Endothelial cell (in vitro differentiated cells): ENCODE results near the gene PVRIG. TPM values are rescaled to one million over a fixed set of nuclear protein-coding genes. Genes with fewer than 3 reads are reported as not detected.
A peak's percentile ranks its signal among the peaks of the same experiment; 100 is the strongest.
"Not testable (repeated sequence)": the region's sequence is repeated elsewhere in the genome, so short reads cannot be mapped to it uniquely, and the experiment has no call there.

Experiments
- DNase-seq: peaks from one replicate; pipeline ENCODE4 v3.0.0; 2021; ENCODE audit warnings: low spot score
- H3K27ac Mint-ChIP-seq: one replicate; pipeline ENCODE4 v1.8.0; 2021; ENCODE audit warnings: mixed read lengths, inconsistent platforms; ENCODE audit not compliant: unreplicated experiment
- H3K27me3 Mint-ChIP-seq: one replicate; pipeline ENCODE4 v1.8.0; 2021; ENCODE audit warnings: mild to moderate bottlenecking, moderate library complexity, mixed read lengths, inconsistent platforms; ENCODE audit not compliant: unreplicated experiment
- H3K36me3 Mint-ChIP-seq: one replicate; pipeline ENCODE4 v1.8.0; 2021; ENCODE audit warnings: mild to moderate bottlenecking, low read depth, mixed read lengths, inconsistent platforms; ENCODE audit not compliant: unreplicated experiment
- H3K4me1 Mint-ChIP-seq: one replicate; pipeline ENCODE4 v1.8.0; 2021; ENCODE audit warnings: mild to moderate bottlenecking, mixed read lengths, inconsistent platforms; ENCODE audit not compliant: unreplicated experiment
- H3K4me3 Mint-ChIP-seq: one replicate; pipeline ENCODE4 v1.8.0; 2021; ENCODE audit warnings: mild to moderate bottlenecking, mixed read lengths, inconsistent platforms; ENCODE audit not compliant: unreplicated experiment
- H3K9me3 Mint-ChIP-seq: one replicate; pipeline ENCODE4 v1.8.0; 2021; ENCODE audit warnings: mixed read lengths, inconsistent platforms; ENCODE audit not compliant: unreplicated experiment
- total RNA-seq: library from RNA; stranded (reverse); fragmentation: NEBNext Ultra II Directional; extraction: Animal tissue kit (Norgen Biotek cat#: 25700); gene quantifications from one replicate; pipeline ENCODE4 v1.2.1, GENCODE V29; 2021; ENCODE audit not compliant: unreplicated experiment
- TF ChIP-seq, protein P1 (sequence below): fragments of 200-600 bp; sonication (generic); IDR thresholded peaks from one replicate; pipeline ENCODE4 v1.5.0; 2021; ENCODE audit warnings: antibody characterized with exemption; ENCODE audit not compliant: unreplicated experiment

Gene PVRIG
- total RNA-seq, 1 donor from 2014 or later: not detected

DNA sequence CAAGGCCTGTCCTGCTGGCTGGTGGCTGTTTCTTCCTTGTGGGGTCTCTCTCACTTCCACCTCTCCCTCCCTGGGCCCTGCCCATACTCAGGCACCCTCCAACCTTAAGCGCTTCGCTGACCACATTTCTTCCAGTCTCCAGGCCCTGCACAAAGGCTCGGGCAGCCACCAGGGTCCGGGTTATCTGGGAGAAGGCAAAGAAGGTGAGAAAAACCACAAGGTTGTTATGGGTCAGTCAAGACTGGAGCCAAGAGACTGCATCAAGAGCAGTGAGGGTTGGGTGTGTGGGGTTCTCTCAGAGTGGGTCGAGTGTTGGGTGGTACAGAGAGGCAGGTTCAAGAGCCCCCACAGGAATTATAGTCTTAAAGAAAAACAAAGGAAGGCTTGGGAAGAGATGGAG, 45.2 kb upstream of the PVRIG start:
- Mint-ChIP-seq H3K27me3 (peaks cover 14% of the 10 kb centered on the region), H3K4me1 (peaks cover 21% of the 10 kb centered on the region), H3K27ac (no peak overlapping the region), H3K4me3 (no peak overlapping the region), H3K9me3 (no peaks in the 10 kb centered on the region), H3K36me3 (peaks cover 20% of the 10 kb centered on the region)
- DNase-seq: no peak
- TF ChIP-seq, protein P1, sequence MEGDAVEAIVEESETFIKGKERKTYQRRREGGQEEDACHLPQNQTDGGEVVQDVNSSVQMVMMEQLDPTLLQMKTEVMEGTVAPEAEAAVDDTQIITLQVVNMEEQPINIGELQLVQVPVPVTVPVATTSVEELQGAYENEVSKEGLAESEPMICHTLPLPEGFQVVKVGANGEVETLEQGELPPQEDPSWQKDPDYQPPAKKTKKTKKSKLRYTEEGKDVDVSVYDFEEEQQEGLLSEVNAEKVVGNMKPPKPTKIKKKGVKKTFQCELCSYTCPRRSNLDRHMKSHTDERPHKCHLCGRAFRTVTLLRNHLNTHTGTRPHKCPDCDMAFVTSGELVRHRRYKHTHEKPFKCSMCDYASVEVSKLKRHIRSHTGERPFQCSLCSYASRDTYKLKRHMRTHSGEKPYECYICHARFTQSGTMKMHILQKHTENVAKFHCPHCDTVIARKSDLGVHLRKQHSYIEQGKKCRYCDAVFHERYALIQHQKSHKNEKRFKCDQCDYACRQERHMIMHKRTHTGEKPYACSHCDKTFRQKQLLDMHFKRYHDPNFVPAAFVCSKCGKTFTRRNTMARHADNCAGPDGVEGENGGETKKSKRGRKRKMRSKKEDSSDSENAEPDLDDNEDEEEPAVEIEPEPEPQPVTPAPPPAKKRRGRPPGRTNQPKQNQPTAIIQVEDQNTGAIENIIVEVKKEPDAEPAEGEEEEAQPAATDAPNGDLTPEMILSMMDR: no peak

DNA sequence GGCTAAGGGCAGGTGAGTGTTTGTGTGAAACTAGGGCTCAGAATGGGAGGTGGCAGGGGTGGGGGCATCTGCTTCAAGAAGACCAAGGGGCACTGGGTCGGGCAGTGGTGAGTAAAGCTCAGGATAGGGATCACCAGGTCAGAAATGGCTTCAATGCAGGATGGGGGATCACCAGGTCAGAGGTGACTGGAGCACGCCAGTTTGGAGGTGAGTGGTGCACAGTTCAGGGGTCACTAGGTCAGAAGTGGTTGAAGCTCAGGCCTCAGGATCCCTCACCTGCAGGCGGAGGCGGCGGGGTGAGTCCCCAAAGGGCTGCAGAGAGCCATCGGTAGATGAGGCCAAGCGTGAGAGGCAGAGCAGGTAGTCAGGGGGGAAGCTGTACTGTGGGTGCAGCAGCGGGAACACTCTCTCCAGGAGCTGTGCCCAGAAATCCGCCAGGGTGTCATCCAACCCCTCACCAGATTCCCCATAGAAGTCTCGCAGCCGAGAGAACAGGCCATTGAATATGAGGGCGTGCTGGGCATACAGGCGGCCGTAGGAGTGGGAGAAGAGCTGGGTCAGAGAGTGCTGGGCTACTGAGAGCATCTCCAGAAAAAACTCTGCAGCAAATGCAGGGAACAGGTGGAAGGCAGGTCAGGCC, 44.3 kb upstream of the PVRIG start:
- DNase-seq: no peak
- peaks cover 19% of the 10 kb centered on the region for H3K36me3 Mint-ChIP-seq
- TF ChIP-seq, protein P1: no peak
- no peaks in the 10 kb centered on the region for H3K9me3 Mint-ChIP-seq
- H3K27me3 Mint-ChIP-seq: peaks cover 16% of the 10 kb centered on the region
- H3K4me1 Mint-ChIP-seq: peaks cover 20% of the 10 kb centered on the region
- peak overlapping the region; percentile 81 for H3K4me3 Mint-ChIP-seq
- peak overlapping the region; percentile 59 for H3K27ac Mint-ChIP-seq

DNA sequence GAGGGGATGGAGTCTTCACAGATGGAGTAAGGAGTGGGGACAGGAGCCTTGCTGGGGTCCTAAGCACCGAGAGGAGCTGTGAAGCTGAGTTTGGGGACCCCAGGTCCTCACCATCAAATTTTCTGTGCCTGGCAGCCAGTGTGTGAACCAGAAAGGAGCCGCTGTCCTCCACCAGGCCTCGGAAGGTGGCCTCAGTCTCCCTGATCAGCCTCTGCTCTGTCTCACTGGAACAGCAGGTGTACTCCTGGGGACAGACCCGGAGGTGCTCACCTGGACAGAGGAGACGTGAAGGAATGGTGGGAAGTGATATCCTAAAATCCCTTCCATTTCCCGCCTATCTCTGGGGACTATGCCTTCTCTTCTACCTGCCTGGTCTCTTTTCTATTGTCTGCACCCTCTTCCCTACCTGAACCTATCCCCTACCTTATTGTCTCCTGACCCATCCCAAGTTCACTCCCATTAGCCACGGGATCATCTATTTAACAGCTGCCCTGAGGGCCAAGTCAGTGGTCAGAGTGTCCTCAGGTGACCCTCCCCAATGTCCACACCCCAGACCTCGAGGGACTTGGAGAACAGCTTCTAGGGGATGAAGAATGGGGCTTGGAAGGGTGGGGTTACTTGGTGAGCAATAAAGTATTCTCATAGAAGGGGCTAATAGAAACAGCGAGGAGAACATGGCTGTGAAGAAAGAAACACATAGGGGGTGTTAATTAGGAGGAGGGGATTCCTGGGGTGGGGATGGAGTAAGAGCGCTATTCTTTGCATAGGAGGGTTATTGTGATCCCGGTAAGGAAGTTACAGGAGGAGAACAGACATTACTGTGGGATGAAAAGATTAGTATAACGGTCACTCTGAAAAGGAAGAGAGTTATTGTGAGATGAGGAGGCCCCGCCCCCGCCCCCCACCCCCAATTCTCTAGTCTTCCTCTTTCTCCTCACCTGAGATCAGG, 43.4 kb upstream of the PVRIG start:
- Mint-ChIP-seq H3K36me3 (peaks cover 16% of the 10 kb centered on the region), H3K4me3 (peak overlapping the region; percentile 91), H3K27ac (peak overlapping the region; percentile 54), H3K4me1 (peaks cover 24% of the 10 kb centered on the region), H3K27me3 (peaks cover 18% of the 10 kb centered on the region), H3K9me3 (no peaks in the 10 kb centered on the region)
- TF ChIP-seq, protein P1: no peak
- DNase-seq: no peak

DNA sequence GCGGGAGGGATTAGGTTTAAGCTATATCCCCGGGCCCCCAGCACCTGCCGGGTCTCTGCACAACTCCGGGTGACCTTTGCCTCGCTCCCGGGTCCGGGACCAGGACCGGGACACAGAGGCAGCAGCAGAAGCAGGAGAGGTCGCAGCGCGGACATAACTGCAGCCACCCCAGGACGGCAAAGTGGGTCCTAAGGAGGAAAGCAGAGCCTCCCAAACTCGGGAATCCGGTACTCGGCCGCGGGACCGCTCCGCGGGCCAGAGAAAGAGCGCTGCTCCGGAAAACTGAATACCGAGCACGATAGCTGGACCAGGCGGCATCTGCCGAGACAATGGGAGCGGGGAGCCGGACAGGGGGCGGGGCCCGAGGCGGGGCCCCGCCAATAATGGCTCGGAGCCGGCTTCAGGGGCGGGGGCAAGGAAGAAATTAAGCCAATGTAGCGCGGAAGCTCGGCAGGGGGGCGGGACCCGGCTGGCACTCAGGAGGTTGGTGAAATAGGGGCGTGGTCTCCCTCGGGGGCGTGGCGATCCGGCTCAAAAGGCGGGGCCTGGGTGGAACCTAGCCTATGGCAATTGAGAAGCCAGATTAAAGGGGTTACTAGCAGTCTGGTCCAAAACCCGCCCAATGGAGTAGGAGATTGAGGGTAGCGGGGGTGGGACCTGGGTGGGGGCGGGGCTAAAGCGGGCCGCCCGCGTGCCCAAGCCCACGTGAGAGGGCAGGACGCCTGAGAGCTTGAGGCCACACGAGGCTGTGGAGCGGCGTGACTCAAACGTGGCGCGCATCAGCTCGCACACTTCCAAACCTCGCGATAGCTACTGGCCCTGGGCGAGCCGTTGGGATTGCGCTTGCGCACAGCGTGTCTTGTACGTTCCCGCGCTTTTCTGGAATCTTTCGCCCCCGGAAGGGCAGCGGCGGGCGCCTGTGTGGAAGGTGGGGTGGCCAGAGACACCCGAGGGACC, 42.4 kb upstream of the PVRIG start, which contains the start of the genes GPC2 and STAG3:
Gene GPC2, minus strand, starts transcription at position 337 of the 957 bp plus-strand sequence. Its CDS starts 182 bp downstream, at position 155.
Gene STAG3, plus strand, starts transcription at position 874 of the 957 bp plus-strand sequence. CDS start 2,639 bp downstream, outside the sequence.
- peaks cover 16% of the 10 kb centered on the region for H3K27me3 Mint-ChIP-seq
- peaks cover 16% of the 10 kb centered on the region for H3K36me3 Mint-ChIP-seq
- DNase-seq: peak; percentile 98
- H3K9me3 Mint-ChIP-seq: no peaks in the 10 kb centered on the region
- peaks cover 30% of the 10 kb centered on the region for H3K4me1 Mint-ChIP-seq
- TF ChIP-seq, protein P1: no peak
- peak within 1 kb of the TSS; percentile 91 for H3K4me3 Mint-ChIP-seq
- peak within 1 kb of the TSS; percentile 75 for H3K27ac Mint-ChIP-seq

DNA sequence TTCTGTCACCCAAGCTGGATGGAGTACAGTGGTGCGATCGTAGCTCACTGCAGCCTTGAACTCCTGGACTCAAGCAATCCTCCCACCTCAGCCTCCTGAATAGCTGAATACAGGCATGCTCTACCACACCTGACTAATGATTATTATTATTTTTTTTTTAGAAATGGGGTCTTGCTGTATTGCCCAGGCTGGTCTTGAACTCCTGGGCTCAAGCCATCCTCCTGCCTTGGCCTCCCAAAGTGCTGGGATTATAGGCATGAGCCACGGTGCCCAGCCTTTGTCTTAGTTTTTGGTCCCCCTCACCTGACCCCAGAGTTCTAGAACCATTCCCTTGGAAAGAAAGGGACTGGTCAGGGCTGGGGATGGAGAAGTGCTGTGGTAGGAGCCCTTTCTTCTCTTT, 39.7 kb upstream of the PVRIG start:
- H3K36me3 Mint-ChIP-seq, H3K27ac Mint-ChIP-seq, H3K9me3 Mint-ChIP-seq, H3K4me3 Mint-ChIP-seq, DNase-seq: not testable (repeated sequence)
- peaks cover 28% of the 10 kb centered on the region for H3K4me1 Mint-ChIP-seq
- H3K27me3 Mint-ChIP-seq: peaks cover 10% of the 10 kb centered on the region

DNA sequence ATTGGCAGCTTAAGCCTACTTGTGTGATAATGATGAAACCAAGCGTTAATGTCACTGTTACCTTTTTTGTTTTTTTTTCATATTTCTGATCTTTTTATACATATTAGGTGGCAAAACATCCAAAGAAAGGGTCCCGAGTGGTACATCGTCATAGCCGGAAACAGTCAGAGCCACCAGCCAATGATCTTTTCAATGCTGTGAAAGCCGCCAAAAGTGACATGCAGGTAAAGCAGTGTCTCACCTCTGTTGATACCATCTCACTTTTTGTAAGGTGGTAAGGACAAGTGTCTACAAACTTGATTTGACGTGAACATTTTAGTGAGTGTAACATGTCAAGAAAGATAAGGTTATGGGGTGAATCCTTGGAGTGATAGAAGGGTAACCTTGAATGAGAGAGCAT, 37.1 kb upstream of the PVRIG start:
- H3K4me1 Mint-ChIP-seq: peaks cover 16% of the 10 kb centered on the region
- H3K4me3 Mint-ChIP-seq, H3K27me3 Mint-ChIP-seq, DNase-seq, H3K36me3 Mint-ChIP-seq, H3K9me3 Mint-ChIP-seq, H3K27ac Mint-ChIP-seq: not testable (repeated sequence)

DNA sequence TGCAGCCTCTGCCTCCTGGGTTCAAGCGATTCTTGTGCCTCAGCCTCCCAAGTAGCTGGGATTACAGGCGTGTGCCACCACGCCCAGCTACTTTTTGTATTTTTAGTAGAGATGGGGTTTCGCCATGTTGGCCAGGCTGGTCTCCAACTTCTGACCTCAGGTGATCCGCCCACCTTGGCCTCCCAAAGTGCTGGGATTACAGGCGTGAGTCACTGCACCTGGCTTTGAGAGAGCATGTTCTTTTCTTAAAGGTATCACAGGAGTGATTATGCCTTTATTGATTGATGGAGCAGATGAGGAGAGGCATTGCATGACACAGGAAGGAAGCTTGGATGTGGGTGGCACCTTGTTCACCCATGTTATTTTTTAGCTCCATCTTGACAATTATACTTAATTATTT, 36.7 kb upstream of the PVRIG start:
- H3K27me3 Mint-ChIP-seq, H3K9me3 Mint-ChIP-seq, H3K27ac Mint-ChIP-seq, DNase-seq, H3K4me3 Mint-ChIP-seq, H3K36me3 Mint-ChIP-seq: not testable (repeated sequence)
- H3K4me1 Mint-ChIP-seq: peaks cover 16% of the 10 kb centered on the region
